GM23248 (cell line): ENCODE data around the gene HIGD1A.

Experiments used
- EZH2 ChIP-seq: fragments of 200-600 bp; sonication (generic); IDR thresholded peaks from 2 replicates; pipeline ENCODE4 v1.6.1; 2018; ENCODE audit warnings: antibody characterized with exemption, mild to moderate bottlenecking; ENCODE audit not compliant: insufficient read depth, poor library complexity, severe bottlenecking
- EZH2phosphoT487 ChIP-seq: fragments of 200-600 bp; sonication (generic); IDR thresholded peaks from 2 replicates; pipeline ENCODE4 v1.6.1; 2018; ENCODE audit warnings: antibody characterized with exemption, moderate library complexity, mild to moderate bottlenecking, low read depth; ENCODE audit not compliant: insufficient read depth

DNA sequence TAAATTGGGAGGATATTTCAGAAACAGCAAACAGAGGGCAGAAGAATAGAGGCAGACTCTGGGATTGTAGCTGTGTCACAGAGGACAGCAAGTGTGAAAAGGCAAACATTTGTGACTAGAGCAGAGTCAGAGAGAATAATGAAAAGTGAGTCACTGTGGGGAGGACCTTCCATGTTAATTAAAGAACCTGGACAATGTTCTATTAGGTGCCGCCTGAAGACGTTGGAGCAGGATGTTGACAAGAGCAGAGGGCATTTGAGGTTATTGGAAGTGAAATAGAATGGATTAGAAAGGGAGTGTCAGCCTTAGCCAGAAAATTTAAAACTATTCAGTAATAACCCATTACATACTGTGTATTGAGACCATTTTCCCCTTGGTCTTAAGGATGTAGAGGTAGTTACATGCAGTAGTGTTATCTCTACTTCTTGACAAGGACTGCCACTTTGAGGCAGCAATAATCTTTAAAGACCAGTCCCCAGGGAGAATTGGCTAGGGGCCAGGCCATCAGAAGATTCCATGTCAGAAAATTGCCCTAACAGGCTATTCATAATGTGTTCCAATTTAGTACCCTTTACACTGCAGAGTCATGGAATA lies 10.7 kb upstream of the HIGD1A start:
- TF ChIP-seq EZH2phosphoT487 (no peak), EZH2 (no peak)
